Prostate gland (tissue), 2 donors: Measurements from ENCODE around the gene KRTAP5-7.
"Not testable (repeated sequence)": the region's sequence is repeated elsewhere in the genome, so short reads cannot be mapped to it uniquely, and the experiment has no call there.

ENCODE experiments used
- POLR2A ChIP-seq: fragments of 450-650 bp; IDR thresholded peaks from one replicate; pipeline ENCODE4 v1.6.1; 2016; ENCODE audit warnings: antibody characterized with exemption, mild to moderate bottlenecking
- TF ChIP-seq, protein P1 (sequence below), 4 experiments: fragments of 200-600 bp in 2 of 4; fragments of 450-650 bp in 2 of 4; sonication (generic) in 2 of 4; IDR thresholded peaks; 1 replicate in 3 of 4; 2 replicates in 1 of 4; pipeline ENCODE4 v1.5.1; 2016 to 2019; ENCODE audit warnings: antibody characterized with exemption in 4 of 4, mild to moderate bottlenecking in 2 of 4, moderate library complexity in 2 of 4

DNA sequence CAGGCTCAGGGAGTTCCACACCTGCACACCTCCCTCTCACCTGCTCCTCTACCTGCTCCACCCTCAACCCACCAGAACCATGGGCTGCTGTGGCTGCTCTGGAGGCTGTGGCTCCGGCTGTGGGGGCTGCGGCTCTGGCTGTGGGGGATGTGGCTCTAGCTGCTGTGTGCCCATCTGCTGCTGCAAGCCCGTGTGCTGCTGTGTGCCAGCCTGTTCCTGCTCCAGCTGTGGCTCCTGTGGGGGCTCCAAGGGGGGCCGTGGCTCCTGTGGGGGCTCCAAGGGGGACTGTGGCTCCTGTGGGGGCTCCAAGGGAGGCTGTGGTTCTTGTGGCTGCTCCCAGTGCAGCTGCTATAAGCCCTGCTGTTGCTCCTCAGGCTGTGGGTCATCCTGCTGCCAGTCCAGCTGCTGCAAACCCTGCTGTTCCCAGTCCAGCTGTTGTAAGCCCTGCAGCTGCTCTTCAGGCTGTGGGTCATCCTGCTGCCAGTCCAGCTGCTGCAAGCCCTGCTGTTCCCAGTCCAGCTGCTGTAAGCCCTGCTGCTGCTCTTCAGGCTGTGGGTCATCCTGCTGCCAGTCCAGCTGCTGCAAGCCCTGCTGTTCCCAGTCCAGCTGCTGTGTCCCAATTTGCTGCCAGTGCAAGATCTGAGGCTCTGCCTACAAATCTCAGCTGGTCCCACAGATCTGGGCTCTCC, 11.1 kb downstream of the KRTAP5-7 start, which contains the start of gene KRTAP5-8:
- TF ChIP-seq, protein P1, sequence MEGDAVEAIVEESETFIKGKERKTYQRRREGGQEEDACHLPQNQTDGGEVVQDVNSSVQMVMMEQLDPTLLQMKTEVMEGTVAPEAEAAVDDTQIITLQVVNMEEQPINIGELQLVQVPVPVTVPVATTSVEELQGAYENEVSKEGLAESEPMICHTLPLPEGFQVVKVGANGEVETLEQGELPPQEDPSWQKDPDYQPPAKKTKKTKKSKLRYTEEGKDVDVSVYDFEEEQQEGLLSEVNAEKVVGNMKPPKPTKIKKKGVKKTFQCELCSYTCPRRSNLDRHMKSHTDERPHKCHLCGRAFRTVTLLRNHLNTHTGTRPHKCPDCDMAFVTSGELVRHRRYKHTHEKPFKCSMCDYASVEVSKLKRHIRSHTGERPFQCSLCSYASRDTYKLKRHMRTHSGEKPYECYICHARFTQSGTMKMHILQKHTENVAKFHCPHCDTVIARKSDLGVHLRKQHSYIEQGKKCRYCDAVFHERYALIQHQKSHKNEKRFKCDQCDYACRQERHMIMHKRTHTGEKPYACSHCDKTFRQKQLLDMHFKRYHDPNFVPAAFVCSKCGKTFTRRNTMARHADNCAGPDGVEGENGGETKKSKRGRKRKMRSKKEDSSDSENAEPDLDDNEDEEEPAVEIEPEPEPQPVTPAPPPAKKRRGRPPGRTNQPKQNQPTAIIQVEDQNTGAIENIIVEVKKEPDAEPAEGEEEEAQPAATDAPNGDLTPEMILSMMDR (IDR thresholded peaks at IDR 0.05): not testable (repeated sequence)
- TF ChIP-seq POLR2A: not testable (repeated sequence)
